OCI-LY3 (cell line): ENCODE measurements around the gene WDFY4.

ENCODE experiments used
- H2AFZ ChIP-seq: fragments of 200-600, 300-600 bp; shearing (Covaris generic); 2 replicates; pipeline ENCODE4 v1.6.0; 2014; ENCODE audit warnings: antibody characterized with exemption, low read depth, low read length
- H3K27ac ChIP-seq: fragments of 200-600, 300-600 bp; sonication (generic); 2 replicates; pipeline ENCODE4 v1.5.1; 2014; ENCODE audit warnings: mild to moderate bottlenecking, low read length, moderate library complexity, mixed read lengths
- H3K27me3 ChIP-seq: fragments of 200-600, 300-600 bp; sonication (generic); 2 replicates; pipeline ENCODE4 v1.6.1; 2014; ENCODE audit warnings: low read depth, low read length, mixed read lengths
- H3K36me3 ChIP-seq: fragments of 200-600, 300-600 bp; sonication (generic); replicated peaks from 2 replicates; pipeline ENCODE3; 2014; ENCODE audit warnings: low read depth, low read length, mixed read lengths
- H3K4me1 ChIP-seq: fragments of 300-600, 200-600 bp; sonication (generic); 2 replicates; pipeline ENCODE4 v1.6.1; 2014; ENCODE audit warnings: low read length, mixed read lengths
- H3K4me2 ChIP-seq: fragments of 200-600, 300-600 bp; sonication (generic); 2 replicates; pipeline ENCODE4 v1.6.1; 2014; ENCODE audit warnings: low read length, mixed read lengths
- H3K4me3 ChIP-seq: fragments of 300-600, 200-600 bp; sonication (generic); 2 replicates; pipeline ENCODE4 v1.5.1; 2014; ENCODE audit warnings: antibody characterized with exemption, mild to moderate bottlenecking, low read length, moderate library complexity
- H3K79me2 ChIP-seq: fragments of 300-600, 200-600 bp; shearing (Covaris generic); 2 replicates; pipeline ENCODE4 v1.6.1; 2014; ENCODE audit warnings: mild to moderate bottlenecking, low read length, mixed read lengths
- H3K9ac ChIP-seq: fragments of 300-600, 200-600 bp; shearing (Covaris generic); 2 replicates; pipeline ENCODE4 v1.6.0; 2014; ENCODE audit warnings: mild to moderate bottlenecking, low read length, moderate library complexity
- H3K9me3 ChIP-seq: fragments of 200-600, 300-600 bp; shearing (Covaris generic); 2 replicates; pipeline ENCODE4 v1.6.1; 2014; ENCODE audit warnings: low read length, mixed read lengths; ENCODE audit not compliant: insufficient read depth
- H4K20me1 ChIP-seq: fragments of 200-600, 300-600 bp; sonication (generic); 2 replicates; pipeline ENCODE4 v1.6.1; 2016; ENCODE audit warnings: low read length, mixed read lengths; ENCODE audit not compliant: insufficient read depth
- EZH2phosphoT487 ChIP-seq: fragments of 200-600 bp; shearing (Covaris generic); IDR thresholded peaks from 2 replicates; pipeline ENCODE4 v1.6.1; 2018; ENCODE audit warnings: antibody characterized with exemption, mixed run types, low read depth
- TF ChIP-seq, protein P1 (sequence below): fragments of 200-600, 300-600 bp; sonication (generic); IDR thresholded peaks from 2 replicates; pipeline ENCODE4 v1.5.1; 2014; ENCODE audit warnings: antibody characterized with exemption, low read length, low read depth

Gene WDFY4

DNA sequence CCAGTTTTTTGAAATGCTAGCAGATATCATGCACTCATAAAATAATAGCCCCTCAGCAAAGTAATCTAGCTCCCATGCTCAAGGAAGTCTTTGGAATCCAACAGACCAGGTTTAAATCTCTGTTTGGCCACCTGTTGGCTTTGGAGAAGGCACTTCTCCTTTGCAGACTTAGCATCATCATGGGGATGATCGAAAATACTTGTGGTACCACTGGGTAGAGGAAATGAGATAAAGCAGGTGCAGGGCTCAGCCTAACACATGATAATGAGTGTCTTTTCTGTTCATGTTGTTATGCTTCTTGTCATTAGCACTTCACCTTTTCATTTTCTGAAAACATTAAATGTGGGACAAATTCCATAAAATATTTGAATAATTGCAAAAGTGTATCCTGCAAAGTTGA, 187.6 kb downstream of the WDFY4 start:
- H3K79me2 ChIP-seq: no peaks in the 10 kb centered on the region
- H3K4me1 ChIP-seq: peaks cover 38% of the 10 kb centered on the region
- no peak overlapping the region; the same call in 1 of the 2 replicates for H3K4me3 ChIP-seq
- H3K36me3 ChIP-seq: peaks cover 63% of the 10 kb centered on the region
- no peak overlapping the region for H2AFZ ChIP-seq
- TF ChIP-seq, protein P1, sequence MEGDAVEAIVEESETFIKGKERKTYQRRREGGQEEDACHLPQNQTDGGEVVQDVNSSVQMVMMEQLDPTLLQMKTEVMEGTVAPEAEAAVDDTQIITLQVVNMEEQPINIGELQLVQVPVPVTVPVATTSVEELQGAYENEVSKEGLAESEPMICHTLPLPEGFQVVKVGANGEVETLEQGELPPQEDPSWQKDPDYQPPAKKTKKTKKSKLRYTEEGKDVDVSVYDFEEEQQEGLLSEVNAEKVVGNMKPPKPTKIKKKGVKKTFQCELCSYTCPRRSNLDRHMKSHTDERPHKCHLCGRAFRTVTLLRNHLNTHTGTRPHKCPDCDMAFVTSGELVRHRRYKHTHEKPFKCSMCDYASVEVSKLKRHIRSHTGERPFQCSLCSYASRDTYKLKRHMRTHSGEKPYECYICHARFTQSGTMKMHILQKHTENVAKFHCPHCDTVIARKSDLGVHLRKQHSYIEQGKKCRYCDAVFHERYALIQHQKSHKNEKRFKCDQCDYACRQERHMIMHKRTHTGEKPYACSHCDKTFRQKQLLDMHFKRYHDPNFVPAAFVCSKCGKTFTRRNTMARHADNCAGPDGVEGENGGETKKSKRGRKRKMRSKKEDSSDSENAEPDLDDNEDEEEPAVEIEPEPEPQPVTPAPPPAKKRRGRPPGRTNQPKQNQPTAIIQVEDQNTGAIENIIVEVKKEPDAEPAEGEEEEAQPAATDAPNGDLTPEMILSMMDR: no peak
- TF ChIP-seq EZH2phosphoT487: no peak
- no peaks in the 10 kb centered on the region for H3K27me3 ChIP-seq
- H4K20me1 ChIP-seq: peaks cover 6% of the 10 kb centered on the region; the same call in 1 of the 2 replicates
- peak overlapping the region; percentile 86 for H3K27ac ChIP-seq
- no peaks in the 10 kb centered on the region for H3K9me3 ChIP-seq
- peak overlapping the region; percentile 46 for H3K4me2 ChIP-seq
- H3K9ac ChIP-seq: no peak overlapping the region

DNA sequence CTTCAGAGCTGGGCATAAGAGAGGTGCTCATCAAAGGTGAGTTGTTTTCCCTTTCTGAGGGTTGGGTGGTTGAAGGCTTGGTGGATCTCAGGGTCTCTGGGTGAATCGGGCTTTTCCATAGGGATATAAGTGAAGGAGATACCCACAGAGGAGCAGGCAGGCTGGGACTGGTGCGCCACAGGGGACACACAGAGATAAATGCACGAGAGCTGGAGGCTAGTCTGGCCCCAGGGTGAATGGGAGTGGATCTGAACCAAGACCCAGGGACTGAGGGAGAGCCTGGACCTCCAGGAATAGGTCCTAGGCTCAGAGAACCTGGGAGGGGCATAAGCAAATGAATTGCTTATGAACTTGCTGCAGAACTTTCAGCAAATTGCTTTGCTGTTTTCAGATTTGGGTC, 193.4 kb downstream of the WDFY4 start:
- Histone ChIP-seq H3K4me1 (peaks cover 6% of the 10 kb centered on the region), H3K36me3 (peaks cover 65% of the 10 kb centered on the region), H3K4me3 (no peak overlapping the region), H3K79me2 (no peaks in the 10 kb centered on the region), H3K4me2 (no peak overlapping the region), H3K9ac (no peak overlapping the region), H3K27me3 (no peaks in the 10 kb centered on the region), H3K27ac (no peak overlapping the region), H2AFZ (no peak overlapping the region), H3K9me3 (no peaks in the 10 kb centered on the region), H4K20me1 (no peaks in the 10 kb centered on the region)
- TF ChIP-seq, protein P1: no peak
- TF ChIP-seq EZH2phosphoT487: no peak

DNA sequence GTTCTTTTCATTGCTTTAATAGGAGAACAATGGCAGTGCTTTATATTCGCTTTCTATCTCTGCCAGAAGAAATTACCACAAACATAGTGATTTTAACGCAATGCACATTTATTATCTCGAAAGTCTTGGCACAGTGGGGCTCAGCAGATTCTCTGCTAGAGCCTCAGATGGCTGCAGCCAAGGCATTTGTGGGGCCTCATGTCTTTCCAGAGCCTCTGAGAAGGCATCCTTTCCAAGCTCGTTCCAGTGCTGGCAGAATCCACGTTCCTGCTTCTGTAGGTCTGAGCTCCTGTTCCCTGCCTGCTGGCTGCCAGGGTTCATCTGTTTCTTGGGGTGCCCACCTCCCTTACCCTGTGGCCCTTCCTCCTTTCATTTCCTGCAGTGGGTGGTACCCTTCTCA, 194.8 kb downstream of the WDFY4 start:
- no peaks in the 10 kb centered on the region for H4K20me1 ChIP-seq
- no peak overlapping the region for H3K9ac ChIP-seq
- no peaks in the 10 kb centered on the region for H3K9me3 ChIP-seq
- no peaks in the 10 kb centered on the region for H3K79me2 ChIP-seq
- no peak overlapping the region for H3K4me3 ChIP-seq
- no peak overlapping the region for H3K4me2 ChIP-seq
- H3K27me3 ChIP-seq: no peaks in the 10 kb centered on the region
- H3K27ac ChIP-seq: no peak overlapping the region
- no peaks in the 10 kb centered on the region for H3K4me1 ChIP-seq
- no peak for TF ChIP-seq EZH2phosphoT487
- TF ChIP-seq, protein P1: no peak
- H2AFZ ChIP-seq: no peak overlapping the region
- H3K36me3 ChIP-seq: peaks cover 55% of the 10 kb centered on the region

DNA sequence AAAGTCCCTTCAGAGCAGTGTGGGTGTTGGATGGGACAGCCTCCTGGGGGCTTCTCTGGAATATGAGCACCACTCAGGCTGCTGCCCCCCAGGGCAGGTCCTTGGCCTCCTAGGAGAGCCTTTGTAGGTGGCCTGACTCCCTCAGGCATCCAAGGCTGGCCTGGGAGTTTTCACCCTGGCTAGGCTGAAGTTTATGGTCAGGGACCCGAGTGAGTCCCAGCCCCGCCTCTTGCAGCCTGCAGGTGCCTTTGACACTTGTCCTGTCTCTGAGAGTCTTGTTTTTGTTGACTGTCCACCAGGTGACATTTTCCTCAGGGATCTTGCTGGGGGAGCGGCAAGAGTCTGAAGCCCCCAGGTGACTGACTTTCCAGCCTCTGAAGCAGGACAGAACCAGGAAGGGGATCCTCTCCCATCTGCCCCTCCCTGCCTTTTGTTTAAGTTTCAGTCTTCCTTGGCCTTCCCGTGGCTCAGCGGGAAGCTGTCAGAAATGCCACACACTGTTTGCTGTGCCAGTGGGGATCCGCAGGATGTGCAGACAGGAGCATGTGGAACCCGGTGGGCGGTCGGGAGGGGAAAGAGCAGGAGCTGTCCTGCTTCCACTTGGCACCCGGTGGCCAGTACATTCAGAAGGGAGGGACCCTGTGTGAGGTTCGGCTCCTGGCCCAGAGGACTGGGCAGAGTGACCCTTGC, 195.5 kb downstream of the WDFY4 start:
- Histone ChIP-seq H4K20me1 (no peaks in the 10 kb centered on the region), H3K4me1 (no peaks in the 10 kb centered on the region)
- TF ChIP-seq, protein P1: no peak
- no peak for TF ChIP-seq EZH2phosphoT487

More for the DNA sequence above, 195.5 kb downstream of the WDFY4 start:
- no peaks in the 10 kb centered on the region for H3K79me2 ChIP-seq
- no peaks in the 10 kb centered on the region for H3K27me3 ChIP-seq
- no peak overlapping the region for H2AFZ ChIP-seq
- H3K4me2 ChIP-seq: no peak overlapping the region
- H3K9ac ChIP-seq: no peak overlapping the region
- H3K9me3 ChIP-seq: no peaks in the 10 kb centered on the region
- H3K36me3 ChIP-seq: peaks cover 50% of the 10 kb centered on the region
- H3K27ac ChIP-seq: no peak overlapping the region
- H3K4me3 ChIP-seq: no peak overlapping the region
